Measurements from ENCODE around the gene CYP3A5.

GRCh38 chr7:99672573-99672972 is 7.2 kb downstream of the CYP3A5 start:
- TF ChIP-seq, protein P1, sequence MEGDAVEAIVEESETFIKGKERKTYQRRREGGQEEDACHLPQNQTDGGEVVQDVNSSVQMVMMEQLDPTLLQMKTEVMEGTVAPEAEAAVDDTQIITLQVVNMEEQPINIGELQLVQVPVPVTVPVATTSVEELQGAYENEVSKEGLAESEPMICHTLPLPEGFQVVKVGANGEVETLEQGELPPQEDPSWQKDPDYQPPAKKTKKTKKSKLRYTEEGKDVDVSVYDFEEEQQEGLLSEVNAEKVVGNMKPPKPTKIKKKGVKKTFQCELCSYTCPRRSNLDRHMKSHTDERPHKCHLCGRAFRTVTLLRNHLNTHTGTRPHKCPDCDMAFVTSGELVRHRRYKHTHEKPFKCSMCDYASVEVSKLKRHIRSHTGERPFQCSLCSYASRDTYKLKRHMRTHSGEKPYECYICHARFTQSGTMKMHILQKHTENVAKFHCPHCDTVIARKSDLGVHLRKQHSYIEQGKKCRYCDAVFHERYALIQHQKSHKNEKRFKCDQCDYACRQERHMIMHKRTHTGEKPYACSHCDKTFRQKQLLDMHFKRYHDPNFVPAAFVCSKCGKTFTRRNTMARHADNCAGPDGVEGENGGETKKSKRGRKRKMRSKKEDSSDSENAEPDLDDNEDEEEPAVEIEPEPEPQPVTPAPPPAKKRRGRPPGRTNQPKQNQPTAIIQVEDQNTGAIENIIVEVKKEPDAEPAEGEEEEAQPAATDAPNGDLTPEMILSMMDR (IDR thresholded peaks at IDR 0.05) = no peak
- TF ChIP-seq POLR2A (IDR thresholded peaks at IDR 0.05) = no peak
